K562 (cell line): ENCODE results near the gene VRK1. TPM values are rescaled to one million over a fixed set of nuclear protein-coding genes. Genes with fewer than 3 reads are reported as not detected.

ENCODE experiments used
- ATAC-seq: fragments of 200-7000 bp; cut with Tn5 transposase; 3 replicates; pipeline ENCODE4 v1.9.1; 2020; ENCODE audit warnings: moderate library complexity
- BruUV-seq: library from RNA; stranded (reverse); fragments of 400-500 nt; replicated peaks from 2 replicates; lab custom pipeline; 2021; lab: Mats Ljungman, UMichigan
- CTCF ChIA-PET: fragments of 300-600 bp; formaldehyde crosslinking; extraction: SDS; loops from one replicate; lab custom pipeline; 2021; ENCODE audit warnings: low intra/inter-chr PET ratio; lab: Yijun Ruan, JAX
- POLR2A ChIA-PET: fragments of 300-600, 350-650 bp; sonication (Branson Sonifier 250); formaldehyde crosslinking; extraction: SDS; loops from one replicate; lab custom pipeline; 2021; ENCODE audit warnings: antibody characterized with exemption, inconsistent platforms; lab: Yijun Ruan, JAX
- DNase-seq, 4 experiments: peaks; one replicate each; pipeline versions ENCODE4 v3.0.0 to v3.0.0-alpha.2; 2011 to 2018; ENCODE audit warnings: low spot score in 3 of 4, mixed read lengths in 3 of 4; ENCODE audit errors: extremely low read depth in 1 of 4
- FAIRE-seq: peaks from 2 replicates; lab custom pipeline; 2011; peaks lifted over from hg19 to GRCh38; lab: Jason Lieb, UNC
- H2AFZ ChIP-seq: 2 replicates; pipeline ENCODE4 v1.6.0; 2011; ENCODE audit warnings: low read depth, low read length, control low read depth, inconsistent platforms
- H3K27ac ChIP-seq: fragments of 200-600 bp; 3 replicates; pipeline ENCODE4 v1.8.0; 2011; ENCODE audit warnings: low read depth, mild to moderate bottlenecking, control low read depth, inconsistent platforms, low read length, moderate library complexity, mixed read lengths; ENCODE audit errors: extremely low read depth
- H3K27me3 ChIP-seq, 2 experiments: fragments of 300-600 bp in 1 of 2; 2 replicates in 1 of 2; 3 replicates in 1 of 2; pipeline versions ENCODE4 v1.6.0 to v1.8.0; 2011; ENCODE audit warnings: inconsistent platforms in 2 of 2, low read length in 2 of 2, mild to moderate bottlenecking in 1 of 2, mixed read lengths in 1 of 2, moderate library complexity in 1 of 2; ENCODE audit not compliant: control insufficient read depth in 2 of 2, insufficient read depth in 2 of 2
- H3K36me3 ChIP-seq: fragments of 300-600 bp; 3 replicates; pipeline ENCODE4 v1.8.0; 2011; ENCODE audit warnings: mild to moderate bottlenecking, low read length, inconsistent platforms; ENCODE audit not compliant: control insufficient read depth, insufficient read depth
- H3K4me1 ChIP-seq, 2 experiments: fragments of 200-600 bp in 1 of 2; replicated peaks in 1 of 2; 2 replicates in 1 of 2; 3 replicates in 1 of 2; pipeline versions ENCODE4 v1.5.1 to v1.8.0; 2011; ENCODE audit warnings: inconsistent platforms in 2 of 2, low read length in 2 of 2, mild to moderate bottlenecking in 1 of 2, mixed read lengths in 1 of 2, moderate library complexity in 1 of 2; ENCODE audit not compliant: control insufficient read depth in 2 of 2, insufficient read depth in 2 of 2
- H3K4me2 ChIP-seq: 2 replicates; pipeline ENCODE4 v1.6.1; 2011; ENCODE audit warnings: low read length, control low read depth, inconsistent platforms, mixed read lengths; ENCODE audit not compliant: insufficient read depth
- H3K4me3 ChIP-seq: fragments of 200-600 bp; sonication (generic), shearing (Covaris generic); 2 replicates; pipeline ENCODE4 v1.5.1; 2016; ENCODE audit warnings: control low read depth, inconsistent platforms
- H3K79me2 ChIP-seq: fragments of 200-600 bp; 3 replicates; pipeline ENCODE4 v1.8.0; 2011; ENCODE audit warnings: low read length, inconsistent platforms; ENCODE audit not compliant: control insufficient read depth, insufficient read depth
- H3K9ac ChIP-seq, 2 experiments: 2 replicates each; pipeline versions ENCODE4 v1.6.0 to v1.6.1; 2011; ENCODE audit warnings: low read depth in 2 of 2, low read length in 2 of 2, control low read depth in 1 of 2, inconsistent platforms in 1 of 2, mild to moderate bottlenecking in 1 of 2, mixed read lengths in 1 of 2; ENCODE audit not compliant: insufficient read depth in 1 of 2
- H3K9me1 ChIP-seq: one replicate; pipeline ENCODE4 v1.6.0; 2011; ENCODE audit warnings: inconsistent platforms, mild to moderate bottlenecking, low read length, moderate library complexity; ENCODE audit not compliant: control insufficient read depth, insufficient read depth
- H3K9me3 ChIP-seq: replicated peaks from 2 replicates; pipeline ENCODE4 v1.5.1; 2011; ENCODE audit warnings: low read depth, low read length, inconsistent platforms; ENCODE audit not compliant: control insufficient read depth, insufficient read depth
- H4K20me1 ChIP-seq: replicated peaks from 2 replicates; pipeline ENCODE4 v1.6.1; 2011; ENCODE audit warnings: low read length, inconsistent platforms, mixed read lengths; ENCODE audit not compliant: control insufficient read depth, insufficient read depth
- ADNP ChIP-seq: fragments of 200-800 bp; sonication (Bioruptor generic); IDR thresholded peaks from 2 replicates; pipeline ENCODE4 v1.6.1; 2016; ENCODE audit warnings: missing genetic modification characterization, missing compliant biosample characterization
- RBM25 ChIP-seq: fragments of 200-400 bp; formaldehyde crosslinking; IDR thresholded peaks from 2 replicates; pipeline ENCODE4 v1.6.1; 2018; ENCODE audit warnings: low read length, low read depth, moderate library complexity; ENCODE audit not compliant: severe bottlenecking
- SIRT6 ChIP-seq: IDR thresholded peaks from one replicate; pipeline ENCODE4 v1.6.1; 2012; ENCODE audit warnings: low read depth, mild to moderate bottlenecking, control low read depth, inconsistent platforms, low read length, moderate library complexity
- SMC3 ChIP-seq: conservative IDR thresholded peaks from 2 replicates; pipeline ENCODE4 v1.6.1; 2011; ENCODE audit warnings: low read depth, low read length, improper control_type of control experiment; ENCODE audit not compliant: insufficient read depth
- SPI1 ChIP-seq: IDR thresholded peaks from 2 replicates; pipeline ENCODE4 v1.6.1; 2011; ENCODE audit warnings: low read depth, low read length, control low read depth, borderline replicate concordance
- SRSF7 ChIP-seq: fragments of 200-400 bp; formaldehyde crosslinking; optimal IDR thresholded peaks from 2 replicates; pipeline ENCODE3; 2017; ENCODE audit warnings: mild to moderate bottlenecking, low read depth, low read length
- ZC3H11A ChIP-seq: IDR thresholded peaks from 2 replicates; pipeline ENCODE4 v1.6.1; 2012; ENCODE audit warnings: low read depth, low read length, improper control_type of control experiment
- WGBS: fragments of 100-300 bp; shearing (Covaris generic); methylation state at CpG from one replicate; pipeline ENCODE4 v1.1.6; 2016; ENCODE audit warnings: low coverage, mixed read lengths; ENCODE audit not compliant: insufficient coverage; ENCODE audit errors: missing lambda C conversion rate; 5-methylcytosine and 5-hydroxymethylcytosine counted together
- in situ Hi-C: fragments of 300-500 bp; cut with MboI; formaldehyde crosslinking; loops from 4 replicates; pipeline ENCODE4 v1.15.0; 2018; ENCODE audit warnings: inconsistent platforms, mixed read lengths
- intact Hi-C: fragments of 100-400 bp; cut with micrococcal nuclease; formaldehyde crosslinking; loops from 2 replicates; pipeline ENCODE4 v1.14.2; 2022
- polyA plus RNA-seq, 8 experiments: library from polyadenylated mRNA; depleted of rRNA in 4 of 8; stranded (reverse) in 5 of 8; unstranded in 3 of 8; fragments of >200 nt; fragmentation: Nextera tagmentation in 2 of 8; fragmentation: Illumina TruSeq in 1 of 8; extraction: Ambion mirVana in 2 of 8; extraction: Trizol in 1 of 8; gene quantifications; 2 replicates each; pipeline versions ENCODE4 v1.2.1 to v1.2.3, GENCODE V29; 2011 to 2014; ENCODE audit warnings: inconsistent platforms in 1 of 8, missing spikeins in 1 of 8
- total RNA-seq, 7 experiments: library from RNA; depleted of rRNA in 6 of 7; stranded (reverse); fragments of >200 nt in 6 of 7; fragmentation: Illumina TruSeq in 2 of 7; extraction: Trizol in 2 of 7; gene quantifications; 2 replicates each; pipeline versions ENCODE4 v1.2.1 to v1.2.3, GENCODE V29; 2011 to 2021; ENCODE audit warnings: low replicate concordance in 1 of 7

The VRK1 gene
- total and polyA plus RNA-seq, 9 of the 15 experiments (the other 6 are each of a cell fraction or from before 2014, with no cell fraction given) = 83.6 to 177 (median 116) TPM

GRCh38 chr14:96790186-96790585 is 7.0 kb upstream of the VRK1 start:
- ATAC-seq (no peak), FAIRE-seq (no peak), DNase-seq (no peak)
- no peaks in the 10 kb centered on the region for H3K79me2 ChIP-seq
- H3K9me1 ChIP-seq = no peaks in the 10 kb centered on the region
- H3K9me3 ChIP-seq = no peaks in the 10 kb centered on the region
- no peak overlapping the region for H2AFZ ChIP-seq
- BruUV-seq = no TSS peak
- intact Hi-C loops = no loop called here
- CTCF ChIA-PET = no interaction called here
- H3K27me3 ChIP-seq = peaks cover 14 to 24% of the 10 kb centered on the region in 2 experiments
- POLR2A ChIA-PET = no interaction called here
- in situ Hi-C loops = no loop called here
- no peak overlapping the region for H3K4me3 ChIP-seq
- 0 out of 2 replicates have a peak, but pooled peaks have one; percentile 2 for TF ChIP-seq SPI1
- TF ChIP-seq SIRT6 = no peak
- TF ChIP-seq RBM25 = no peak
- H3K4me1 ChIP-seq = no peaks in the 10 kb centered on the region; a peak in 1 of 5 replicates
- H4K20me1 ChIP-seq = no peaks in the 10 kb centered on the region
- no peak overlapping the region for H3K4me2 ChIP-seq
- WGBS = 8% methylated on average over 3 of the region's 3 CpGs
- H3K9ac ChIP-seq = no peak overlapping the region
- H3K27ac ChIP-seq = no peak overlapping the region
- no peaks in the 10 kb centered on the region for H3K36me3 ChIP-seq

- POLR2A ChIA-PET = no interaction called here
- TF ChIP-seq SMC3 (no peak), SRSF7 (no peak), ADNP (tag) (no peak), ZC3H11A (no peak)
- no TSS peak for BruUV-seq
Observed at GRCh38 chr14:96790706-96791105, 6.5 kb upstream of the VRK1 start.

More at GRCh38 chr14:96790706-96791105, 6.5 kb upstream of the VRK1 start:
- in situ Hi-C loops = no loop called here
- Histone ChIP-seq H3K27ac (no peak overlapping the region), H3K4me3 (no peak overlapping the region), H3K79me2 (no peaks in the 10 kb centered on the region), H4K20me1 (no peaks in the 10 kb centered on the region), H3K9me1 (no peaks in the 10 kb centered on the region), H3K9me3 (no peaks in the 10 kb centered on the region), H3K27me3 (peaks cover 14 to 24% of the 10 kb centered on the region in 2 experiments), H3K4me2 (no peak overlapping the region), H2AFZ (no peak overlapping the region), H3K4me1 (no peaks in the 10 kb centered on the region; a peak in 1 of 5 replicates), H3K9ac (no peak overlapping the region), H3K36me3 (no peaks in the 10 kb centered on the region)
- no peak for ATAC-seq
- CTCF ChIA-PET = no interaction called here
- 0% methylated on average over 1 of the region's 1 CpG for WGBS
- intact Hi-C loops = no loop called here
- DNase-seq = no peak
- FAIRE-seq = no peak
